ENCODE measurements around the gene COLEC12.

COLEC12 gene

DNA sequence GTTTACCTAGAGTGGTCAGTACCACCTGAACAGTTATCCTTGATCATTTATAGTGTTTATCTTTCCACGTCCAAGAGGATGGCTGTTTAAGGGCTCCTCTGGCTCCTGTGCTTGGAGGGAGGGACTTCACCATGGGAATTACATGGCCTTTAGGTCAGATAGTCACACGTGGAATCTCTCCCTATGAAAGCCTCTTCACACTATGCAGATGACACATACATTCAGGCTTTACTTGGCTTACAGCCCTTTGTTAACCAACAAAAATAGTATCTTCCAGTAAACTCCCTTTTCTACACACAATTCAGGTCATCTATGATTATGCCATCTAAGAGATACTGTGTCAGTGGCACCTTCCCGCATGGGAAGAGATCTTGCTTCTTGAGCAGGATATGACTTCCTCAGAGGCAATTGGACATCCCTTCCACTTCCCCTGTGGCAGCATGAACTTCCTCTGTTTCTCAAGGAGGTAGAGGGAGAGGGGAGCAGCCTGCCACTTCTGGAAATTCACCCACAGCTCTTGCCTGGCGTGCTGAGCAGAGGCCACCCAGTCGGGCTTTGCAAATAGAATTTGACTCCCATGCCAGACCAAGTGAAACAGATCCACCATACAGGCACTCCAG lies 53.5 kb downstream of the COLEC12 start:
- DNase-seq (ENCODE audit: low read depth in 2 of 2): no peak

- DNase-seq (ENCODE audit: low read depth in 2 of 2): no peak
Observed at GRCh38 chr18:445055-445454, 55.4 kb downstream of the COLEC12 start.

DNA sequence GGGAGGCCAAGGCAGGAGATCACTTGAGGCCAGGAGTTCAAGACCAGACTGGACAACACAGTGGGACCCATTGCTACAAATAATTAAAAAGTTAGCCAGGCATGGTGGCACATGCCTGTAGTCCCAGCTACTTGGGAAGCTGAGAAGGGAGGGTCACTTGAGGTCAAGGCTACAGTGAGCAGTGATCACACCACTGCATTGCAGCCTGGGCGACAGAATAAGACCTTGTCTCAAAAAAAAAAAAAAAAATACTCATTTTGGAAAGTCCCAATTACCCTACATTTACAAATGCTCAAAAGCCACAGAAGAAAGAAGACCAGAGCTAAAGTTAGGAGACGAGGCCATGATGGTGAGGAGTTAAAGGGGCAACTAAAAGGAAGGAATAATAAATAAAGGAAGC lies 61.9 kb downstream of the COLEC12 start:
- DNase-seq (ENCODE audit: low read depth in 2 of 2): no peak

- DNase-seq (ENCODE audit: low read depth in 2 of 2): no peak
Observed at GRCh38 chr18:435940-436339, 64.6 kb downstream of the COLEC12 start.

GRCh38 chr18:434410-434809 lies 66.1 kb downstream of the COLEC12 start:
- DNase-seq (ENCODE audit: low read depth in 2 of 2): no peak

GRCh38 chr18:433960-434359 lies 66.5 kb downstream of the COLEC12 start:
- no peak for DNase-seq (ENCODE audit: low read depth in 2 of 2)

- no peak for DNase-seq (ENCODE audit: low read depth in 2 of 2)
Observed at GRCh38 chr18:433298-433697, 67.2 kb downstream of the COLEC12 start.

- DNase-seq (ENCODE audit: low read depth in 2 of 2): no peak
Observed at GRCh38 chr18:432791-433190, 67.7 kb downstream of the COLEC12 start.

DNA sequence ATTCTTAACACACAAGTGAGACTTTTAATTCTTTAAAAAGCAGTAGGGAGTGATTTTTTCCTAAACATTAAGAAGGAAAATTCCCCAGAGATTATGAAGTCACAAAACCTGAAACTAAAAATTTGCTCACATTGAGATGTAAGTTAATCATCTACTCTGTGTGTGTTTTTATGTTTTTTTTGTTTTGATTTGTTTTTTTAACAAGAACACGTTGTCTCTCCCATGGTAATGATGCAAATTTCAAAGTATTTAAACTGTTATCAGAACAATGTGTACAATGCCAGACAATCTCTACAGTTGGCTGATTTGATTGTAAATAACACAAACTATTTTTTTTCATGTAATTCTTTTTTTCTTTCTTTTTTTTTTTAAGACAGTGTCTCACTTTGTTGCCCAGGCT lies 71.5 kb downstream of the COLEC12 start:
- DNase-seq (ENCODE audit: low read depth in 2 of 2): no peak

DNA sequence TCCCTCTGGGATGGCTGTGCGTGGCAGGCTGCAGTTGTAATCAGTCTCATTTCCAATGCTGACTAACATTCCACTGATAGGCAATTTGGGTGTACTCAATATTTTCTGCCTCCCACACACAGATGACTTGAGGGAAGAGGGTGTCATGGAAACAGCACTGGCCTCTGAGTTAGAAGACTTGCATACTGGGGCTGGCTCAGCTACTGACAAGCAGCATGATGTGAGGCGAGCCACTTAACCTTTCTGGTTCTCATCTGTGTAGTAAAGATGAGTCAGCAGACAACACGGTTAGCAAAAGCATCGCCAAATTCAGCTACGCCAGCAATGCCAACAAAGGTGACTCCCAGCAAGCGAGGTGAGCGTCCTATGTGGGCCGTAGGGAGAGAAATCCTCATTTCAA lies 73.5 kb downstream of the COLEC12 start:
- DNase-seq (ENCODE audit: low read depth in 2 of 2): peak in 1 of 2 experiments; percentile 53

- no peak for DNase-seq (ENCODE audit: low read depth in 2 of 2)
Observed at GRCh38 chr18:425106-425745, 75.3 kb downstream of the COLEC12 start.

GRCh38 chr18:424668-425067 lies 75.8 kb downstream of the COLEC12 start:
- no peak for DNase-seq (ENCODE audit: low read depth in 2 of 2)

- peak; percentile 94 to 95 for DNase-seq (ENCODE audit: low read depth in 2 of 2)
Observed at GRCh38 chr18:424071-424661, 76.3 kb downstream of the COLEC12 start.

GRCh38 chr18:422966-423365 lies 77.5 kb downstream of the COLEC12 start:
- DNase-seq (ENCODE audit: low read depth in 2 of 2): no peak

DNA sequence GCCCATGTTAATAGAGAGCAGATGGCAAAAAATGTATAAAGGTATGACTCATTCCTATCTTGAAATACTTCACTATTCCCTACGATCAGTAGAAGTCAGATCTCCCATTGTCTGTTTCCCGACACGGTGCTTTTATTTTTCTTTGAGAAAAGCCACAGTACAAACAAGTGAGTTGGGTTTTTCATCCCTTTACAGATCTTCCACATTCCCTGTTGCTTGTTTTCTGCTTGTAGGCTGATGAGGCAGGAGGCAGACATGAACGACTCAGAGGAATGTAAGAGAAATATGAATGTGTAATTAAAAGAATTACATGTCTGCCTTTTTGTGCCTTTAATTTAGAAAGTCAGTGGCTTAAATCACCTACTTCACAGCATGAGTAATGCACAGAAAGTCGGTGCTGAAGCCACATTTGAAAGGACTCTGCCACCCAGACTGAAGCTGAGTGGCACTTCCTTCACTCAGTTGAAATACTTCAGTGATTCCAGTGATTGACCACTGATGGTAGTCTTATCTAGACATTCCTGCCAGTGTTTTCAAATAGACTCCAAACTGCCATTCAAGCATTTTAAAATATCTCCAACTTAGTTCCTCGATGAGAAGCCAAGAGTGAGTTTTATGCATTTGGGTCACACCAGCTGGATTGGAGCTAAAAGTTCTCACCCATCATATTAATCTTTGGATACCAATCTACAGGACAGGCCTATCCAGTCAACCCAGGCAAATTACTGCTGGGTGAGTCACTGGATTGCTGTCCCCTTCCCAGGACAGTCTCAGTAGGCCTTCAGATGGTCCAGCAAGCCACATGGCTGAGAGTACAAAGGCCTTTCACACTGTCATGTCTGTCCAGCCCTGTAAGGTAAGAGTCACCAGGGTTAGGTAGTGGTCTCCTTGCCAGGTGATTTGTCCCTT lies 79.0 kb downstream of the COLEC12 start:
- DNase-seq (ENCODE audit: low read depth in 2 of 2): peak; percentile 67 to 75

DNA sequence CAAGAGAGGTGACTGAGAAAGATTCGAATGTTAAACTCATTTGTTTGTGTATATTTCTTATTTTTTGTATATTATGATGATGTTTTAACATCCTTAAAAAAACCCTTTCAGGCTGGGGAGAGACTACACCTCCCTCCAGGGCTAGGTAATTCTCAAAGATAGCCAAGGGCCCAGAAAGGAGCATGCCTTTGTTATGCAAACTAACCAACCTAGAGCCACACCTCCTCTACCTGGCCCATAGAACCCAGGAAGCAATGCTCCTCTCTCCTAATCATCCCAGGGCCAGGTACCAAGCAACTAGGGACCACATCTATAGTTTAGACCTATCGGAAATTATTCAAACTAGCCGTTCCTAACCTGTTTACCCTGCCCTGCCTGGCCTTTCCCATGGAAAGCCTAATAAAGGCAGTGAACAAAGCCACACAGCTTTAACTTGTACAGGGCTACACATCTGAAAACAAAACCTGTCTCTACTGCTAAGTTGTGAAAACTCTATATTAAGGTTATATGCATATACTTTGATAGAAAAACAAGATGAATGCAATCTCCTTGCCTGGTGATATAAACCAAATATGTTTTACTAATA lies 79.7 kb downstream of the COLEC12 start:
- DNase-seq (ENCODE audit: low read depth in 2 of 2): no peak

DNA sequence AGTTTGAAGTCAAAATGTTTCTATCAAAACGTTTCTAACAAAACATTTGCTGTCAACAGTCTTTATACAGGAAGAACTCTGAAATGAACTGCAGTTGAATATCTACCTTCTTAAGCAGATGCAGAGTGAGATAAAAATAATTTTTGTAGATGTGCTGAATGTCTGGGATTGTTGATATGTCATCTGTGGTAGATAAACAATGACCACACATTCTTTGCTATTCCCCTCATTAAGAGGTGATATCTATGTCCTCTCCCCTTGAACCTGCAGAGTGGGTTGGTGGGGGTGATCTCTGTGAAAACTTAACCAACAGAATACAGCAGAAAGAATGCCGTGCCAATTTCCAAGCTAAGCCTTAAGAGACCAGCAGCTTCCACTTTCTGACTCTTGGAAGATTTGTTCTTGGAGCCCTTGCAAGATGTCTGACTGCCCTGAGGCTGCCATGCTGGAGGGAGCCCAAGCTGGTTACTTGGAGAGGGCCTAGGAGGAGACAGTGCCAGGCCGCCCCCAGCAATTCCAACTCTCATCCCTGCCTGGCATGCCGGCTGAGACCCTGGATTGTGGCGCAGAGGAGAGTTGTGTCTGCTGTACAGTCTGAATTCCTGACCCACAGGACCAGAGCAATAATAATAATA lies 80.8 kb downstream of the COLEC12 start:
- no peak for DNase-seq (ENCODE audit: low read depth in 2 of 2)

DNA sequence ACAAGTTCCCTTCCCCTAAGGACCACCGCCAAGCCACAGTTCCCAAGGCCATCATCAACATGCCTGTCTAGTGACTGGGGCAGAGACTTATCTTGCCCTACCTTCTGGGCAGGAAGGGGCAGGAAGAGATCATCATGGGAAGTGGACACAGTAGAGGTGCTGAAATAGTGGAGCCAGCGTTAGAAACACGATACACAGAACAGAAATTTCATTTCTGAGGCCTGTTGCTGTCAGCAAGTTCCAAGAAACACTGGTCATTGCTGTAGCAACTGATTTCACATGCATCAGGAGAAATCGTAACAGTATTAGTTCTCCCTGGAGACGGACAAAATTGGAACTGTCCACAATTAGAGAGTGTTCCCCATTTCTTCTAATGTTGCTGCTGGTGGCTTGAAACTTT lies 83.0 kb downstream of the COLEC12 start:
- DNase-seq (ENCODE audit: low read depth in 2 of 2): no peak

DNA sequence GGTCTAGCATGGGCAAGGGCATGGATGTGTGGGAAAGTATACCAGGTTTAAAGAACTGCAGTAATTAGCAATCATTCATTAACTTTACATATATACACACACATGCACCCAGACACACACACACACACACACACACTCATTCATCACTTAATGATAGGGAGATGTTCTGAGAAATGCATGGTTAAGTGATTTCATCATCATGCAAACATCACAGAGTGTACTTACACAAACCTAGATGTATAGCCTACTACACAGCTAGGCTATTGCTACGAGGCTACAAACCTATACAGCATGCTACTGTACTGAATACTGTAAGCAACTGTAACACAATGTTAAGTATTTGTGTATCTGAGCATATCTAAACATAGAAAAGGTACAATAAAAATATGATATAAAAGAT lies 83.6 kb downstream of the COLEC12 start:
- DNase-seq (ENCODE audit: low read depth in 2 of 2): no peak

- peak; percentile 85 to 87 for DNase-seq (ENCODE audit: low read depth in 2 of 2)
Observed at GRCh38 chr18:415617-416612, 84.6 kb downstream of the COLEC12 start.
